Activated CD8-positive, alpha-beta memory T cell treated with anti-CD3 and anti-CD28 coated beads, Interleukin-2, amount 50 U/mL, for 24 hours (primary cell): ENCODE results near the gene LRRK1.
"Not testable (repeated sequence)": the region's sequence is repeated elsewhere in the genome, so short reads cannot be mapped to it uniquely, and the experiment has no call there.

ENCODE experiments used
- DNase-seq: peaks from one replicate; pipeline ENCODE4 v3.0.0-alpha.2; 2020; ENCODE audit errors: extremely low read depth

LRRK1 gene

GRCh38 chr15:101070502-101071273 is 151.5 kb downstream of the LRRK1 start:
- DNase-seq: no peak

GRCh38 chr15:101071651-101072050 is 152.5 kb downstream of the LRRK1 start:
- DNase-seq: no peak

GRCh38 chr15:101072235-101072634 is 153.1 kb downstream of the LRRK1 start:
- DNase-seq: not testable (repeated sequence)

GRCh38 chr15:101077806-101078668 is 158.9 kb downstream of the LRRK1 start:
- not testable (repeated sequence) for DNase-seq

GRCh38 chr15:101078669-101079323 is 159.6 kb downstream of the LRRK1 start:
- no peak for DNase-seq

GRCh38 chr15:101081900-101082299 is 162.7 kb downstream of the LRRK1 start:
- no peak for DNase-seq

GRCh38 chr15:101083336-101084045 is 164.3 kb downstream of the LRRK1 start:
- no peak for DNase-seq

- no peak for DNase-seq
Observed at GRCh38 chr15:101084801-101085200, 165.6 kb downstream of the LRRK1 start.

- DNase-seq: no peak
Observed at GRCh38 chr15:101085311-101085700, 166.1 kb downstream of the LRRK1 start.

- no peak for DNase-seq
Observed at GRCh38 chr15:101086394-101087171, 167.4 kb downstream of the LRRK1 start.

- DNase-seq: no peak
Observed at GRCh38 chr15:101087172-101087769, 168.1 kb downstream of the LRRK1 start.

GRCh38 chr15:101088271-101088670 is 169.1 kb downstream of the LRRK1 start:
- no peak for DNase-seq

- peak; percentile 14 for DNase-seq
Observed at GRCh38 chr15:101088788-101089578, 169.8 kb downstream of the LRRK1 start.

- DNase-seq: no peak
Observed at GRCh38 chr15:101089579-101090427, 170.6 kb downstream of the LRRK1 start.

GRCh38 chr15:101090428-101090790 is 171.3 kb downstream of the LRRK1 start:
- no peak for DNase-seq

GRCh38 chr15:101091080-101092017 is 172.2 kb downstream of the LRRK1 start:
- no peak for DNase-seq

GRCh38 chr15:101092156-101092866 is 173.2 kb downstream of the LRRK1 start:
- no peak for DNase-seq
